Hematopoietic multipotent progenitor cell treated with erythropoietin and hydrocortisone succinate and interleukin-3 and kit ligand, for 15 days (in vitro differentiated cells): Measurements from ENCODE around the gene XRCC5.
"Not testable (repeated sequence)": the region's sequence is repeated elsewhere in the genome, so short reads cannot be mapped to it uniquely, and the experiment has no call there.

Experiments used
- DNase-seq: peaks from one replicate; pipeline ENCODE4 v3.0.0-alpha.2; 2015; ENCODE audit warnings: low spot score

XRCC5 gene

DNA sequence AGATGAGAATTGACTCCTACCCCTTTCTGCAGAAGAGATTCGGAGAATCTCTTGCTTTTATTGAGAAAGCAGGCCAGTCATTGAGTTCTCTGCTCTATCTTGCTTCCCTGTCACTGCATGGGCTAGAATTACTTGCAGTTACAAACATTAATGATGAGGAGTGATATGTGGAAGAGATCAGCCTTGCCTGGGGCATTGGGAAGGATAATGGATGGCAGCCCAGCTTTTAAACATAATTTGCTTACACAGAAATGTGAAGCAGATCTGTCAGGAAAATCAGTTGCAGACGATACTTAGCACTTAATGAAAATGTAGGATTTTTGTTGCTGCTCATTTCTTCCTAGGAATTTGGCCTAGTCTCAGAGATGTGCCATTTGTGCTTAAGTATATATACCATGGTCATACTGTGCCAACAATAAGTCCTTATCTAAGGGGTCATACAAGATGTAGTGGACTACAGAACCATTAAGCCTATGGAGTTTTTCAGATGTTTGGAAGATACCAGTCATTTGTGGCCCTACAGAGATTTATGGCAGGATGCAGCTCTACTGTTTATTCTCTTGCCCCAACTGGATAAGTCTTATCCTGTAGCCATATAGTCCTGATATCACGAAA lies 92.7 kb downstream of the XRCC5 start:
- DNase-seq: no peak

DNA sequence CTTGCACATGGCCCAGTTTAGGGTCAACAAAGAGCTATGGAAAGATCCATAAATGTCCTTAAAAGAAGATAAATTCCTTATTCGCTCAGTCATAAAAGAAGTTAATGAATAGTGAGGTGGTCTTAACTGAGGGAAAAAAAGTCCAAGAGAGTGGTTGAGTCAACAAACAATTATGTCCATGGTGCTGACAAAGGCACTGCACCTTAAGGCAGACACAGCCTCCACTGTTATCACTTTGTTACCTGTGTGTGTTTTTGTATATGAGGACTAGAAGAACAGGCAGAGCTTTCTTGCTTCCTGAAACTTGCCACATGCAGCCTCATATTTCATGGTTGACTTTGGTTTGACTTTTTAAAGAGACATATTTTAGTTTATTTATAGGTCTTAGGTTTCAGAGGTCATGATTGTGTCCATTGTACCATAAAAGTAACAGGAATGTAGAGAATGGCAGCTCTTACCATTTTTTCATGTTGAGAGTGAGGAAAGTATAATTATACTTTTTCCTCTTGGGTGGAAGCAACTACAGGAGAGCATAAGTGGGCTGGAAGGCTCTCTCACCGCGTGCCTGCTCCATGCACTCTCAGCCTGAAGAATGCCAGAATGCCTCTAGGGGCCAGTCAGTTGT lies 93.6 kb downstream of the XRCC5 start:
- DNase-seq: no peak

- no peak for DNase-seq
Observed at GRCh38 chr2:216205486-216205885, 96.3 kb downstream of the XRCC5 start.

DNA sequence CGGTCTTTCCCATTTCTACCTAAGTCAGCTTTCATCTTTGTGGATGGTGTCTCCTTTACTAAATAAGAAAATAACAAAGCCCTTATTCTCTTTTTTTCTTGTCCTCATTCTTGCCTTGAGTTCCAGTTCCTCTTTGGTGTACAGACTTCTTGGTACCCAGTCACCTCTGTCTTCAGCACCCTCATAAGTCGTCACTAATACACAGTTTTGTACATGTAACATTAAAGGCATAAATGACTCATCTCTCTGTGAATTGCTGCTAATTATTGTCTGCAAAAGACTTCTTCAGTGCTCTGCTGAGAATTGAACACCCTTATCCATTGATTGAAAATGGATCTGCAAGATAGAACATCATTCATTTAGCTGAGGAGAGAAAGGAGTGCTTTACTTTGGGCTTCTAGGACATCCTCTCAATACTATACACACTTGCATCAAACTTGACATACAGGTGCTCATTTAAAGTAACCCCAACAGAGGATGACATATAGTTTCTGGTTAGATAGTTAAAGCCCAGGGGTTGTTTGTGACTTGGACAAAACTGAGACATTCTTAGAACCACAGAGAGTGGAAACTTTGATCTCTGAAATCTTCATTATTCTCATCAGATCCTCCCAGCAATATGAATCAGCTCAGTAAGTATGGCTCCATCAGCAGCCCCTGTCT lies 97.0 kb downstream of the XRCC5 start:
- DNase-seq: no peak

GRCh38 chr2:216206821-216207220 lies 97.7 kb downstream of the XRCC5 start:
- no peak for DNase-seq

- DNase-seq: not testable (repeated sequence)
Observed at GRCh38 chr2:216208661-216209060, 99.5 kb downstream of the XRCC5 start.

DNA sequence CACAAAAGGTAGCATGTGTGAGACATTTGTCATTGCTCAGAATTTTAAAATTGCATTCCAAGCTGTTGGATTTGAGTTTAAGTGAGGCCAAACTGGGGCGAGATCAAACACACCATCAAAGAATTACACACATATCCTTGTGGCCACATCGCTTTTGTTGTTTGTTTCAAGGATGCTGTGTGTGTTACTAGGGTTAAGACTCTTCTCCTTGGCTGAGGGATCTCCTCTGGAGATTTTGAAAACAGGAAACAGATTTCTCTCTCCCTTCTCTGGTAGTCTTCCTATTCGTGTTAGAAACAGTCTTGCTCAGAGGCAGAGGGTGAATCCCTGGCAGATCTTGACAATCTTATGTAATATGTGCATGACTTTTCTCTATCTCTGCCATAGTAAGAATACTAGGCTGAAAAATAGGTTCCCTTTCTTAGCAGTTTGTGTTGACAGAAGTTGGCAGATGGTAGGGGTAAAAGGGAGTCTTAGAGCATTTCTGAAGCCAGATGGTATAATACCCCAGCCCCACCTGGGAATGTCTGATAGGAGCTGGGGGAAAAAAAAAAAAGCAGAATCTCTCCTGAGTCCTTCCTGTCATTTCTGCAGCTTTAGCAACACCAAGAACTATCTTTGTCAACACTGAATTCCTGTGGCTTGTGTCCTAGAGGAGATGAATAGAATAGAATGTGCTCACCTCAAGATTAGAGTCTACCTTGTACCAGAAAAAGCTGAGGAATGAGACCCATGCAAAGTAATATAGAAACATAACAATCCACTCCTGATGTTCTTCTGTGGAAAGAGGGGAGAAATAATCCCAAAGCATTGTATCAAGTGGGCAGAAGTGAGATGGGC lies 101.8 kb downstream of the XRCC5 start:
- DNase-seq: no peak

DNA sequence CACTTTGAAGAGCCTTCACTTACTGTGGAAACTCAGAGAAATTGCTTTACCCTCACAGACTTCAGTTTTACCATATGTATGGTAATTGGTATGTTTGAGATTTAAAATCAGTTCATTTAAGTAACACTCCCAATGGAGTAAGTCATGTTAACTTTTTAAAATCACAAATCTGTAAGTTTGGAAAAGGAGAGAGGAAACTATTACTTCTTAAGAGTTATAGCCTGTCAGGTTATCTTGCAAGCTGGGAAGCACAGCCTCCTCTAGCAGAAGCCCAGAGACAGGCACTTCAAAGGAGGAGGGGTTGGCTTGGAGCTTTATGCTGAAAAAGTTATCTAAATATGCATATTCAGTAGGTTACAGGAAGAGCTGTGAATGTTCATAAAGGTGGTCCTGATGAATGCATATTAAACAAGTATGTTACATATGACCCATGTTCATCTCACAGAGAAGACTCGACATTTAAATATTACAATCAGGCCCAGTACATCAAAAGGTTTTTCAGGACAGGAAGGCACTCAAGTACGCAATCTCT lies 102.5 kb downstream of the XRCC5 start:
- DNase-seq: no peak

DNA sequence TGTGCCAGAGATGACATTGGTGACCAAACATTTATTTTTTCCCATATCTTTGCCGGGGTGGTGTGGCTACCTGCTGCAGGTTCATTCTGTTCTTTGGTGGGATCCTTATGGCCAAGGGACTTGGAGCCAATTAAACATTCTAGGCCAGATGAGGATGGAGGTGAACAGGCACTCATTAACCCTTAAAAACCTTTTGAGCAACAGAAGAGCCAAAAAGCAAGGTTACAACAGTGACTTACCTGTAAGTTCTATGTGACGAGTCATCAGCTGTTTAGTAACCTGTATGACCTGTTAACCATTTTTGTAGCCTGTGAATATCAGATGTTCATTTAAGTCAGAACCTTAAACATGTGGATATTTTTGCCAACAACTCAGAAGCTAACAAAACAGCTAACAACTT lies 105.6 kb downstream of the XRCC5 start:
- DNase-seq: no peak

GRCh38 chr2:216215658-216216390 lies 106.7 kb downstream of the XRCC5 start:
- DNase-seq: no peak

DNA sequence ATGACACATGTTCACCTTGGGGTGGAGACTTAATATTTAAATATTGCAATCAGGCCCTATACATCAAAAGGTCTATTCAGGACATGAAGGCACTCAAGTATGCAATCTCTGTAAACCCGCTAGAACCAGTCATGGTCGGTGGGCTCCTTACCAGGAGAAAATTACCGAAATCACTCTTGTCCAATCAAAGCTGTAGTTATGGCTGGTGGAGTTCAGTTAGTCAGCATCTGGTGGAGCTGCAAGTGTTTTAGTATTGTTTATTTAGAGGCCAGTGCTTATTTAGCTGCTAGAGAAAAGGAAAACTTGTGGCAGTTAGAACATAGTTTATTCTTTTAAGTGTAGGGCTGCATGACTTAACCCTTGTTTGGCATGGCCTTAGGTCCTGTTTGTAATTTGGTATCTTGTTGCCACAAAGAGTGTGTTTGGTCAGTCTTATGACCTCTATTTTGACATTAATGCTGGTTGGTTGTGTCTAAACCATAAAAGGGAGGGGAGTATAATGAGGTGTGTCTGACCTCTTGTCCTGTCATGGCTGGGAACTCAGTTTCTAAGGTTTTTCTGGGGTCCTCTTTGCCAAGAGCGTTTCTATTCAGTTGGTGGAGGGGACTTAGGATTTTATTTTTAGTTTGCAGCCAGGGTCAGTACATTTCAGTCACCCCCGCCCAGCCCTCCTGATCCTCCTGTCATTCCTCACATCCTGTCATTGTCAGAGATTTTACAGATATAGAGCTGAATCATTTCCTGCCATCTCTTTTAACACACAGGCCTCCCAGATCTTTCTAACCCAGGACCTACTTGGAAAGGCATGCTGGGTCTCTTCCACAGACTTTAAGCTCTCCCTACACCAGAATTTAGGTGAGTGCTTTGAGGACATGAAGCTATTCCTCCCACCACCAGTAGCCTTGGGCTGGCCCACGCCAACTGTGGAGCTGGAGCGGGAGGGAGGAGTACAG lies 108.1 kb downstream of the XRCC5 start:
- DNase-seq: no peak

GRCh38 chr2:216217904-216218260 lies 108.7 kb downstream of the XRCC5 start:
- DNase-seq: no peak

GRCh38 chr2:216219861-216220260 lies 110.7 kb downstream of the XRCC5 start:
- DNase-seq: no peak

DNA sequence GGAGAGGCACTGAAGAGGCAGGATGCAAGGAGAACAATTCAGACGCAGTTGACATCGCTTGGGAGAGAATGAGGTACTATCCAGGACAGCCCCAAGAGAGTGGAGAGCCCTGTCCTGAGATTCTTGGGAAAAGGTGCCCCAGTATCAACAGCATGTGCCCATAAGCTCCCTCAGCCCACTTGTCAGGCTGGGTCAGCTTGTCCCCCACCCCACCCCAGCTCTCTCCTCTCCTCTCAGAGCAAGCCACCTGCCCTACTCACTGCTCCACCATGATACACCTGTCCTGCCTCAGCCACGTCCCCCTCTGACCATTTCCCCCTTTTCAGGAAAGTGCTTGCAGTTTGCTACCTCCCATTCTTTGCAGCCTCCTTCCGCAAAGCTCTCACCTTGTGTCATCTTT lies 111.8 kb downstream of the XRCC5 start:
- no peak for DNase-seq

- no peak for DNase-seq
Observed at GRCh38 chr2:216221811-216222210, 112.7 kb downstream of the XRCC5 start.

DNA sequence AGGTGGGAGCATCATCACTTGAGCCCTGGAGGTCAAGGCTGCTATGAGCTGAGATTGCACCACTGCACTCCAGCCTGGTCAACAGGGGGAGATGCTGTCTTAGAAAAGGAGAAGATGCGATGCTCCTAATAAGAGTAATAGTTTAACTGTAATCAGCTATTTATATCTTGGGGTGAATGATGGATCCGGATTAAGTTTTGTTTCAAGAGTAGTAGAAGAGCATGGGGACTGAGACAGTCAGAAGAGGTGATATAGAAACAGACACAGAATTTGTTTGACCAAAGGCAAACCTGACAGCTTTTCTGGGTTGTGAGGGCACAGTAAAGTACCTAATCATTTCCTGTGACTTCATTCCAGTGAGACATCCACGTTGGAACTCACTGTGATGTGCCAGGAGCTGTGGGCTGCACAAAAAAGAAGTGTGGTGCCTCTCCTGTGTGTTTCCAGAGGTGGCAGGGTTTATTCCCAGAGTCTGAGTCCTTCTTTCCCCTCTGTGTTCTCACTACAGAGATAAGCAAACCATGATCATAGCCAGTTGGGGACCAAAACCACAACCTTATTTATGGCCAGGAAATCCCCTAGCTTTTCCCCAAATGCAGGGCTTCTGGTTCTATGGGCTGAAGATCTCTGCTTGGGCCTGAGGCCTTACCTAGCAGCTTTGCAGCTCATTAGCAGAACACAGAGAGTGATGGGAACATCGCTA lies 113.7 kb downstream of the XRCC5 start:
- no peak for DNase-seq

DNA sequence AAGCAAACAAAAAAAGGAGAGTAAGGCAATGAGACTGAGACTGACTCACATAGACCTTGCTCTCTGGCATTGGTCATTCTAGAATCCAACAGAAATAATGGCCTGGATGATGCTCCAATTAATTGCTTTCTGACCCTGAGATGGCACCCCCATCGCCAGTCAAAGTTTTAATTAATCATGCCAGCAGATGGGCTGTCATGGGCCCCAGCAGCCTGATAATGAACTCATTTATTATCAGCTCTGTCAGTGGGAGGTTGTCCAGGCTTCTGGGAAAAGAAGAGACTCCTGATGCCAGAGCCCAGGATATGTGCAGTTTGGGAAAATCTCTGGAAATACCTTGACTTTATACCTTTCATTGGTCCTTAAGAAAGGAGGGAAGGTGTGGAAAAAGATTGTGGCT lies 115.2 kb downstream of the XRCC5 start:
- no peak for DNase-seq

DNA sequence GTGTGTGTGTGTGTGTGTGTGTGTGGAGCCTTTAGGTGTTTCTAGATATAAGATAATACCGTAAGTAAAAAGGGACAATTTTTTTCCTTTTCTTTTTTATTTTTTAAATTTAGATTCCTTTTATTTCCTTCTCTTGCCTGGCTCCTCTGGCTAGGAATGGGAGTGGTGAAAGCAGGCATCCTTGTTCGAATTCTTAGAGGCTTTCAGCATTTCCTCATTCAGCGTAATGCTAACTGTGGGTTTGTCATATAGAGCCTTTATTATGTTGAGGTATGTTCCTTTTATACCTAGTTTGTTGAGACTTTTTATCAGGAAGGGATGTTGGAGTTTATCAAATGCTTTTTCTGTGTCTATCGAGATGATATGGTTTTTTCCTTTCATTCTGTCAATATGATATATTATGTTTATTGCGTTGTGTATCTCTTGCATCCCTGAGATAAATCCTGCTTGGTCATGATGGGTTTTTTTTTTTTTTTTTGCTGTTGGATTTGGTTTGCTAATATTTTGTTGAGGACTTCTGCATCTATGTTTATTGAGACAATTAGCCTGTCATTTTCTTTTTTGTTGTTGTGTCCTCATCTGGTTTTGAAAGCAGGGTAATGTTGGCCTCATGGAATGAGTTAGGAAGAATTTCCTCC lies 120.2 kb downstream of the XRCC5 start:
- DNase-seq: no peak

DNA sequence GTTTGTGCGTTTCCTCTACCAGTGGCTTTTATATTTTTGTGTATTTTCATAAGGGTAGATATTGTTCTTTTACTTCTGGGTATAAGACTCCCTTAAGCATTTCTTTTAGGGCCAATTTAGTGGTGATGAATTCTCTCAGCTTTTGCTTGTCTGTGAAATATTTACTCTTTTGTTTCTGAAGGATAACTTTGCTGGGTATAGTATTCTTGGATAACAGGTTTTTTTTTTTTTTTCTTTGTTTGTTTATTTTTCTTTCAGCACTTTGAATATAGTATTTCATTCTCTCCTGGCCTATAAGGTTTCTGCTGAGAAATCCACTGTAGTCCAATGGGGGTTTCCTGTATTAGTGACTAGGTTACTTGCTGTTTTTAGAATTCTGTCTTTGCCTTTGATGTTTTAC lies 122.7 kb downstream of the XRCC5 start:
- no peak for DNase-seq

DNA sequence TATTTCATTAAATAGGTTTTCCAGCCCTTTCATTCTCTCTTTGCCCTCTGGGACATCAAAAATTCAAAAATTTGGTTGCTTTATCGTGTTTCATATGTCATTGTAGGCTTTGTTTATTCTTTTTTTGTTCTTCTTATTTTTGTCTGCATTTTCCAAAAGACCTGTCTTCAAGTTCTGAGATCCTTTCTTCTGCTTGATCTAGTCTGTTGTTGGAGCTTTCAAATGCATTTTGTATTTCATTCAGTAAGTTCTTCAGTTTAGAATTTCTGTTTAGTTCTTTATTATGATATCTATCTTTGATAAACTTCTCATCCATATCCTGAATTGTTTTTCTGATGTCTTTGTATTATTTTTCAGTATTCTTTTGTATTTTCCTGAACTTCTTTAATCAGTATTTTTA lies 123.6 kb downstream of the XRCC5 start:
- no peak for DNase-seq
